Chondrocyte (in vitro differentiated cells): Measurements from ENCODE around the gene PSORS1C1. TPM values are rescaled to one million over a fixed set of nuclear protein-coding genes. Genes with fewer than 3 reads are reported as not detected.

Experiments
- DNase-seq: peaks from one replicate; pipeline ENCODE4 v3.0.0; 2021; ENCODE audit warnings: mixed read lengths, low spot score
- H3K27ac Mint-ChIP-seq: one replicate; pipeline ENCODE4 v1.8.0; 2021; ENCODE audit warnings: mild to moderate bottlenecking, moderate library complexity, mixed read lengths; ENCODE audit not compliant: unreplicated experiment
- H3K27me3 Mint-ChIP-seq: 2 replicates; pipeline ENCODE4 v1.8.0; 2021; ENCODE audit warnings: low read depth, mixed read lengths
- H3K36me3 Mint-ChIP-seq: 2 replicates; pipeline ENCODE4 v1.8.0; 2021; ENCODE audit warnings: low read depth, mixed read lengths
- H3K4me1 Mint-ChIP-seq: 2 replicates; pipeline ENCODE4 v1.8.0; 2021; ENCODE audit warnings: low read depth, mild to moderate bottlenecking, mixed read lengths
- H3K4me3 Mint-ChIP-seq: one replicate; pipeline ENCODE4 v1.8.0; 2021; ENCODE audit warnings: mild to moderate bottlenecking, moderate library complexity, mixed read lengths; ENCODE audit not compliant: unreplicated experiment
- H3K9me3 Mint-ChIP-seq: 2 replicates; pipeline ENCODE4 v1.8.0; 2021; ENCODE audit warnings: low read depth, mixed read lengths
- CTCF ChIP-seq: fragments of 200-600 bp; sonication (generic); IDR thresholded peaks from 2 replicates; pipeline ENCODE4 v1.5.0; 2021; ENCODE audit warnings: antibody characterized with exemption, mild to moderate bottlenecking, moderate library complexity
- total RNA-seq: library from RNA; stranded (reverse); gene quantifications from 3 replicates; pipeline ENCODE4 v1.2.1, GENCODE V29; 2021

Gene PSORS1C1
- total RNA-seq, 1 donor from 2014 or later, result 5.5 TPM

GRCh38 chr6:31128093-31128676, 13.6 kb downstream of the PSORS1C1 start:
- Mint-ChIP-seq H3K36me3 (no peaks in the 10 kb centered on the region), H3K27ac (no peak overlapping the region), H3K4me1 (peaks cover 37% of the 10 kb centered on the region), H3K9me3 (no peaks in the 10 kb centered on the region), H3K27me3 (peaks cover 8% of the 10 kb centered on the region), H3K4me3 (no peak overlapping the region)
- DNase-seq, result no peak
- TF ChIP-seq CTCF, result peak; percentile 92

- no peak for TF ChIP-seq CTCF
- H3K4me3 Mint-ChIP-seq, result no peak overlapping the region
- peaks cover 8% of the 10 kb centered on the region for H3K27me3 Mint-ChIP-seq
- no peaks in the 10 kb centered on the region for H3K9me3 Mint-ChIP-seq
- DNase-seq, result no peak
- H3K27ac Mint-ChIP-seq, result no peak overlapping the region
- H3K36me3 Mint-ChIP-seq, result no peaks in the 10 kb centered on the region
- peaks cover 27% of the 10 kb centered on the region for H3K4me1 Mint-ChIP-seq
These were observed 14.5 kb downstream of the PSORS1C1 start for GRCh38 chr6:31129130-31129529.

GRCh38 chr6:31130751-31131150, 16.2 kb downstream of the PSORS1C1 start:
- Mint-ChIP-seq H3K27me3 (peaks cover 8% of the 10 kb centered on the region), H3K9me3 (no peaks in the 10 kb centered on the region), H3K27ac (no peak overlapping the region), H3K36me3 (no peaks in the 10 kb centered on the region), H3K4me1 (peaks cover 15% of the 10 kb centered on the region), H3K4me3 (no peak overlapping the region)
- TF ChIP-seq CTCF, result no peak
- no peak for DNase-seq

- TF ChIP-seq CTCF, result no peak
- H3K4me1 Mint-ChIP-seq, result peaks cover 7% of the 10 kb centered on the region
- H3K27me3 Mint-ChIP-seq, result peaks cover 8% of the 10 kb centered on the region
- no peaks in the 10 kb centered on the region for H3K36me3 Mint-ChIP-seq
- no peak overlapping the region for H3K4me3 Mint-ChIP-seq
- H3K27ac Mint-ChIP-seq, result no peak overlapping the region
- DNase-seq, result no peak
- H3K9me3 Mint-ChIP-seq, result no peaks in the 10 kb centered on the region
These were observed 17.0 kb downstream of the PSORS1C1 start for GRCh38 chr6:31131595-31131994.

- DNase-seq, result no peak
- H3K4me1 Mint-ChIP-seq, result peaks cover 9% of the 10 kb centered on the region
- peaks cover 7% of the 10 kb centered on the region for H3K27me3 Mint-ChIP-seq
- H3K27ac Mint-ChIP-seq, result no peak overlapping the region
- no peak overlapping the region for H3K4me3 Mint-ChIP-seq
- TF ChIP-seq CTCF, result no peak
- no peaks in the 10 kb centered on the region for H3K36me3 Mint-ChIP-seq
- H3K9me3 Mint-ChIP-seq, result no peaks in the 10 kb centered on the region
These were observed 18.2 kb downstream of the PSORS1C1 start for GRCh38 chr6:31132806-31133205.
